HCT116 (cell line): ENCODE measurements around the gene FAHD1. TPM values are rescaled to one million over a fixed set of nuclear protein-coding genes. Genes with fewer than 3 reads are reported as not detected.

Experiments used
- ATAC-seq: fragments of 200-7000 bp; cut with Tn5 transposase; 2 replicates; pipeline ENCODE4 v1.9.1; 2020; ENCODE audit warnings: mild to moderate bottlenecking, moderate library complexity
- BruUV-seq: library from RNA; stranded (reverse); fragments of 400-500 nt; replicated peaks from 2 replicates; lab custom pipeline; 2021; lab: Mats Ljungman, UMichigan
- CTCF ChIA-PET: fragments of 300-600 bp; sonication (Branson Sonifier 250); formaldehyde crosslinking; loops from one replicate; lab custom pipeline; 2021; ENCODE audit warnings: antibody characterized with exemption; lab: Charles Lee
- POLR2A ChIA-PET: fragments of 300-600, 350-600 bp; sonication (Branson Sonifier 250); formaldehyde crosslinking; loops from one replicate; lab custom pipeline; 2021; ENCODE audit warnings: antibody characterized with exemption; lab: Charles Lee
- RAD21 ChIA-PET, 2 experiments: fragments of 300-600 bp; sonication (Branson Sonifier 250); formaldehyde crosslinking; loops; one replicate each; lab custom pipeline; 2023; ENCODE audit warnings: low total read pairs in 2 of 2; ENCODE audit not compliant: uncharacterized antibody in 2 of 2, unreplicated experiment in 2 of 2, low non-redundant PET in 1 of 2; lab: Charles Lee
- DNase-seq: peaks from one replicate; pipeline ENCODE4 v3.0.0-alpha.2; 2010; ENCODE audit warnings: low read depth, low spot score
- H2AFZ ChIP-seq: fragments of 200-600 bp; shearing (Covaris generic), sonication (generic); 2 replicates; pipeline ENCODE4 v1.6.1; 2017; ENCODE audit warnings: low read depth, mixed run types, mixed read lengths, antibody characterized with exemption, low read length; ENCODE audit not compliant: poor library complexity, severe bottlenecking
- H3K27ac ChIP-seq: 2 replicates; pipeline ENCODE4 v1.5.1; 2012; ENCODE audit warnings: low read depth, low read length
- H3K27me3 ChIP-seq: fragments of 200-600 bp; sonication (generic); 2 replicates; pipeline ENCODE4 v1.6.1; 2016; ENCODE audit warnings: mixed run types, low read length, mixed read lengths; ENCODE audit not compliant: insufficient read depth
- H3K36me3 ChIP-seq, 2 experiments: fragments of 200-500 bp in 1 of 2; fragments of 200-600 bp in 1 of 2; sonication (Bioruptor generic) in 1 of 2; sonication (generic) in 1 of 2; 2 replicates each; pipeline versions ENCODE4 v1.5.1 to v1.6.1; 2014 to 2016; ENCODE audit warnings: low read length in 2 of 2, inconsistent platforms in 1 of 2, mixed read lengths in 1 of 2, mixed run types in 1 of 2; ENCODE audit not compliant: insufficient read depth in 2 of 2, control insufficient read depth in 1 of 2
- H3K4me1 ChIP-seq, 2 experiments: fragments of 200-600 bp in 1 of 2; sonication (generic) in 1 of 2; 2 replicates each; pipeline versions ENCODE4 v1.5.1 to v1.6.1; 2012 to 2017; ENCODE audit warnings: low read length in 2 of 2, inconsistent platforms in 1 of 2, mild to moderate bottlenecking in 1 of 2, mixed read lengths in 1 of 2, mixed run types in 1 of 2, moderate library complexity in 1 of 2; ENCODE audit not compliant: insufficient read depth in 2 of 2, control insufficient read depth in 1 of 2
- H3K4me2 ChIP-seq: fragments of 200-600 bp; sonication (generic); 2 replicates; pipeline ENCODE4 v1.6.1; 2017; ENCODE audit warnings: mixed run types, low read length, mixed read lengths
- H3K4me3 ChIP-seq, 2 experiments: fragments of 200-600 bp in 1 of 2; sonication (generic) in 1 of 2; replicated peaks in 1 of 2; 2 replicates each; pipeline ENCODE4 v1.5.1; 2011 to 2016; ENCODE audit warnings: low read length in 2 of 2, control low read depth in 1 of 2, low read depth in 1 of 2, mild to moderate bottlenecking in 1 of 2, mixed read lengths in 1 of 2, mixed run types in 1 of 2
- H3K79me2 ChIP-seq: fragments of 200-600 bp; sonication (generic); 2 replicates; pipeline ENCODE4 v1.6.1; 2017; ENCODE audit warnings: mild to moderate bottlenecking, mixed run types, low read length, moderate library complexity, mixed read lengths; ENCODE audit not compliant: insufficient read depth
- H3K9ac ChIP-seq: fragments of 200-600 bp; sonication (generic); 2 replicates; pipeline ENCODE4 v1.6.1; 2016; ENCODE audit warnings: low read length, mixed read lengths
- H3K9me2 ChIP-seq: fragments of 200-600 bp; sonication (generic), shearing (Covaris generic); 2 replicates; pipeline ENCODE4 v1.6.1; 2017; ENCODE audit warnings: mixed run types, mild to moderate bottlenecking, moderate library complexity; ENCODE audit not compliant: insufficient read depth
- H3K9me3 ChIP-seq, 2 experiments: fragments of 200-500 bp in 1 of 2; fragments of 200-600 bp in 1 of 2; sonication (Bioruptor generic) in 1 of 2; sonication (generic) in 1 of 2; 2 replicates each; pipeline ENCODE4 v1.6.1; 2014 to 2017; ENCODE audit warnings: low read length in 2 of 2, mixed read lengths in 2 of 2, inconsistent platforms in 1 of 2, low read depth in 1 of 2, mild to moderate bottlenecking in 1 of 2, mixed run types in 1 of 2, moderate library complexity in 1 of 2; ENCODE audit not compliant: control insufficient read depth in 1 of 2, insufficient read depth in 1 of 2
- H4K20me1 ChIP-seq: fragments of 200-600 bp; sonication (generic), shearing (Covaris generic); 2 replicates; pipeline ENCODE4 v1.6.1; 2017; ENCODE audit warnings: mixed run types, mild to moderate bottlenecking, moderate library complexity; ENCODE audit not compliant: insufficient read depth
- CEBPB ChIP-seq: IDR thresholded peaks from 2 replicates; pipeline ENCODE4 v1.6.1; 2012; ENCODE audit warnings: low read depth
- EGR1 ChIP-seq: IDR thresholded peaks from 2 replicates; pipeline ENCODE4 v1.6.1; 2012; ENCODE audit warnings: low read depth
- ELF1 ChIP-seq: IDR thresholded peaks from 2 replicates; pipeline ENCODE4 v1.6.1; 2012; ENCODE audit warnings: low read depth, borderline replicate concordance
- EZH2 ChIP-seq: fragments of 200-600 bp; sonication (generic); IDR thresholded peaks from 2 replicates; pipeline ENCODE4 v1.6.1; 2017; ENCODE audit warnings: antibody characterized with exemption, mixed run types
- EZH2phosphoT487 ChIP-seq: fragments of 200-600 bp; IDR thresholded peaks from 2 replicates; pipeline ENCODE4 v1.6.1; 2018; ENCODE audit warnings: antibody characterized with exemption, borderline replicate concordance
- FOSL1 ChIP-seq: IDR thresholded peaks from 2 replicates; pipeline ENCODE4 v1.6.1; 2012; ENCODE audit warnings: low read depth
- POLR2AphosphoS5 ChIP-seq: IDR thresholded peaks from 2 replicates; pipeline ENCODE4 v1.6.1; 2011; ENCODE audit warnings: mild to moderate bottlenecking, low read depth, low read length, moderate library complexity
- RAD21 ChIP-seq: IDR thresholded peaks from 2 replicates; pipeline ENCODE4 v1.6.1; 2012; ENCODE audit warnings: low read depth, mild to moderate bottlenecking
- SIN3A ChIP-seq: IDR thresholded peaks from 2 replicates; pipeline ENCODE4 v1.6.1; 2012; ENCODE audit warnings: low read depth
- TCF7L2 ChIP-seq: IDR thresholded peaks from 2 replicates; pipeline ENCODE4 v1.7.0; 2011; ENCODE audit warnings: borderline replicate concordance, inconsistent platforms; ENCODE audit not compliant: insufficient read depth, insufficient read length; ENCODE audit errors: extremely low read depth
- ZFX ChIP-seq: fragments of 450-650 bp; IDR thresholded peaks from 2 replicates; pipeline ENCODE4 v1.6.1; 2017
- ZNF274 ChIP-seq: fragments of 200-500 bp; sonication (Bioruptor generic); IDR thresholded peaks from 2 replicates; pipeline ENCODE4 v1.6.1; 2014; ENCODE audit warnings: mild to moderate bottlenecking, low read depth, low read length, inconsistent platforms
- intact Hi-C: fragments of 100-400 bp; cut with micrococcal nuclease; formaldehyde crosslinking; loops from 2 replicates; pipeline ENCODE4 v1.10.0; 2022
- total RNA-seq: library from RNA; stranded (reverse); gene quantifications from one replicate; pipeline ENCODE4 v1.2.1, GENCODE V29; 2021; ENCODE audit not compliant: unreplicated experiment
- TF ChIP-seq, protein P1 (sequence below): IDR thresholded peaks from 2 replicates; pipeline ENCODE4 v1.6.1; 2012

The FAHD1 gene
- total RNA-seq, 1 experiment from 2014 or later: 25.8 TPM

- POLR2A ChIA-PET: no interaction called here
- Histone ChIP-seq H3K4me2 (peak overlapping the region; percentile 73), H3K4me3 (peak overlapping the region; percentile 90 to 98), H3K4me1 (peaks cover 14 to 17% of the 10 kb centered on the region in 2 experiments), H3K9ac (peak overlapping the region; percentile 69), H3K36me3 (0 out of 4 replicates have a peak, but pooled peaks cover 0 to 7% of the 10 kb centered on the region in 2 experiments), H3K79me2 (peaks cover 33% of the 10 kb centered on the region), H3K27ac (0 out of 2 replicates have a peak overlapping the region, but pooled peaks have one; percentile 80), H3K9me3 (no peaks in the 10 kb centered on the region), H4K20me1 (peaks cover 5% of the 10 kb centered on the region; the same call in 1 of the 2 replicates), H2AFZ (no peak overlapping the region), H3K9me2 (no peaks in the 10 kb centered on the region), H3K27me3 (no peaks in the 10 kb centered on the region)
- CTCF ChIA-PET: no interaction called here
- intact Hi-C loops: no loop called here
- no TSS peak for BruUV-seq
- TF ChIP-seq, protein P1, sequence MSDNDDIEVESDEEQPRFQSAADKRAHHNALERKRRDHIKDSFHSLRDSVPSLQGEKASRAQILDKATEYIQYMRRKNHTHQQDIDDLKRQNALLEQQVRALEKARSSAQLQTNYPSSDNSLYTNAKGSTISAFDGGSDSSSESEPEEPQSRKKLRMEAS: no peak
- TF ChIP-seq EZH2 (no peak), CEBPB (no peak), POLR2AphosphoS5 (no peak), ELF1 (no peak), ZFX (no peak), SIN3A (no peak), TCF7L2 (no peak), EZH2phosphoT487 (no peak), ZNF274 (no peak), RAD21 (no peak), FOSL1 (no peak), EGR1 (no peak)
- ATAC-seq: no peak
- RAD21 ChIA-PET: no interaction called here
- no peak for DNase-seq
Observed at GRCh38 chr16:1828645-1829410, 1.8 kb downstream of the FAHD1 start.
